ENCODE results near the gene SMC5.
"Not testable (repeated sequence)": the region's sequence is repeated elsewhere in the genome, so short reads cannot be mapped to it uniquely, and the experiment has no call there.

The SMC5 gene

GRCh38 chr9:70245952-70246351 is 12.8 kb upstream of the SMC5 start:
- H3K4me1 ChIP-seq (ENCODE audit: control insufficient read depth, insufficient read depth, low read length); H3K27me3 ChIP-seq (ENCODE audit: control insufficient read depth in 1 of 2, insufficient read depth in 2 of 2, low read length in 2 of 2); H3K9ac ChIP-seq (ENCODE audit: low read length in 2 of 2): not testable (repeated sequence)

DNA sequence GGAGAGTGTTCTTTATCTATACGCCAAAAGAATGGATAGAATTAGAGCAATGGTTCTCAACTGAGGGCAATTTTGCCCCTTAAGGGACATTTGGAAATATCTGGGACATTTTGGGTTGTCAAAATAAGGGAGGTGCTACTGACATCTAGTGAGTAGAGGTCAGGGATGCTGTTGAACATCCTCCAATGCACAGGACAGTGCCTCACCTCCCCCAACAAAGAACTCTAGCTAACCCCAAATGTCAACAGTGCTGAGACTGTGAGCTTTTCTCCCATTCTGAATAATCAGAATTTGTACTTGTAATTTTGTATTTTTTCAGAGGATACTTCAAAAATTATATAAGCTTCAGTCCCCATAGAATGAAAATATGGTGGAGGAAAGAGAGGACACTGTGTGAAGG is 8.6 kb upstream of the SMC5 start:
- H3K36me3 ChIP-seq (ENCODE audit: control insufficient read depth in 2 of 2, insufficient read depth in 2 of 2, low read length in 2 of 2), result no peaks in the 10 kb centered on the region
- H3K27ac ChIP-seq (ENCODE audit: low read length), result no peak overlapping the region
- H3K9ac ChIP-seq (ENCODE audit: low read length in 2 of 2), result no peak overlapping the region
- no peaks in the 10 kb centered on the region for H3K9me3 ChIP-seq (ENCODE audit: control insufficient read depth in 2 of 2, low read length in 2 of 2)
- no peaks in the 10 kb centered on the region for H3K4me1 ChIP-seq (ENCODE audit: control insufficient read depth, insufficient read depth, low read length)
- no peak overlapping the region for H3K4me3 ChIP-seq (ENCODE audit: low read length in 2 of 2)
- no peaks in the 10 kb centered on the region for H3K27me3 ChIP-seq (ENCODE audit: control insufficient read depth in 1 of 2, insufficient read depth in 2 of 2, low read length in 2 of 2)

More at GRCh38 chr9:70245952-70246351, 12.8 kb upstream of the SMC5 start:
- H3K27ac ChIP-seq (ENCODE audit: low read length); H3K36me3 ChIP-seq (ENCODE audit: control insufficient read depth in 2 of 2, insufficient read depth in 2 of 2, low read length in 2 of 2); H3K9me3 ChIP-seq (ENCODE audit: control insufficient read depth in 2 of 2, low read length in 2 of 2); H3K4me3 ChIP-seq (ENCODE audit: low read length in 2 of 2): not testable (repeated sequence)

- Histone ChIP-seq H3K36me3 (ENCODE audit: control insufficient read depth in 2 of 2, insufficient read depth in 2 of 2, low read length in 2 of 2) (no peaks in the 10 kb centered on the region), H3K27ac (ENCODE audit: low read length) (no peak overlapping the region), H3K27me3 (ENCODE audit: control insufficient read depth in 1 of 2, insufficient read depth in 2 of 2, low read length in 2 of 2) (no peaks in the 10 kb centered on the region), H3K9ac (ENCODE audit: low read length in 2 of 2) (peak overlapping the region; percentile 39 to 65), H3K4me1 (ENCODE audit: control insufficient read depth, insufficient read depth, low read length) (peaks cover 32% of the 10 kb centered on the region), H3K9me3 (ENCODE audit: control insufficient read depth in 2 of 2, low read length in 2 of 2) (no peaks in the 10 kb centered on the region), H3K4me3 (ENCODE audit: low read length in 2 of 2) (peak overlapping the region in 1 of 2 donors; percentile 68)
Observed at GRCh38 chr9:70255486-70255885, 3.3 kb upstream of the SMC5 start.

DNA sequence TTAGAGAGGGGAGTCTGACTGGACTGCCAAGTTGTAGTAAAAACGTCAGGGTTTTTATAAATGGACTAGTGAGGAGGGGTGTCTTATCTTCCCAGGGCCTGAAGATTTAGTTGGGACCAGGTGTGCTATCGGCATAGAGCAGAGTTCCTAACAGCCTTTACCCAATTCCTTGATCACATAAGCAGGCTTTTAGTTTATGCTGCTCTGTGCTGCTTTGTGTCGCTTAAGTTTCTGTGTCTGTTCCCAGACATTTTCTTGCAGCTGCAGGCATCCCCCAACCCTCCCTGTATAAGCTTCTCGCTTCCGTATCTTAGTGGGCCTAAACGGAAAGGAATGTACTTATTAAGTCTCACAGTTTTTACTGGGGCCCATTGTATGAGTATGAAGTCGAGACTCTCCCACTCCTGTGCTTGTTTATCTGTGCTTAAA is 2.6 kb upstream of the SMC5 start:
- Histone ChIP-seq H3K4me3 (ENCODE audit: low read length in 2 of 2) (peak overlapping the region; percentile 45 to 68), H3K9me3 (ENCODE audit: control insufficient read depth in 2 of 2, low read length in 2 of 2) (no peaks in the 10 kb centered on the region), H3K4me1 (ENCODE audit: control insufficient read depth, insufficient read depth, low read length) (peaks cover 38% of the 10 kb centered on the region), H3K9ac (ENCODE audit: low read length in 2 of 2) (peak overlapping the region; percentile 39 to 65), H3K27me3 (ENCODE audit: control insufficient read depth in 1 of 2, insufficient read depth in 2 of 2, low read length in 2 of 2) (no peaks in the 10 kb centered on the region), H3K36me3 (ENCODE audit: control insufficient read depth in 2 of 2, insufficient read depth in 2 of 2, low read length in 2 of 2) (peaks cover under 1% of the 10 kb centered on the region in 2 donors), H3K27ac (ENCODE audit: low read length) (no peak overlapping the region)

DNA sequence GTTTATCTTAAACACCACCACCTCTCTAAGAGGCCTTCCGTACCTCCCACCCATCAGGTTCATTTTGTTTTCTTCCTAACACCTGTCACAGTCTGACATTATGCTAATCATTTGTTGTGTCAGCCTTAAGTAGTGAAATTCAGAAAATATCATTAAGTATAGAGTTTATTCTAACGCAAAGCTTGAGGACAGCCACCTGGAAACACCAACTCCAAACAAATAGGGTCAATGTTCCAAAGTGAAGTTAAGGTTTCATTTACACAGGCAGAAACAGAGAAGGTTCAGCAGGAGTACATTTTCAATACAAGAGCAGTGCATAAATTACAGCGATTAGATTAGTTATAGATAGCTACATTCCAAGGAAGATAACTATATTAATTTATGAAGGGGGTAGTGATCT is 1.3 kb upstream of the SMC5 start:
- Histone ChIP-seq H3K27me3 (ENCODE audit: control insufficient read depth in 1 of 2, insufficient read depth in 2 of 2, low read length in 2 of 2) (no peaks in the 10 kb centered on the region), H3K4me3 (ENCODE audit: low read length in 2 of 2) (peak overlapping the region; percentile 97), H3K36me3 (ENCODE audit: control insufficient read depth in 2 of 2, insufficient read depth in 2 of 2, low read length in 2 of 2) (peaks cover 3 to 5% of the 10 kb centered on the region in 2 donors), H3K9me3 (ENCODE audit: control insufficient read depth in 2 of 2, low read length in 2 of 2) (no peaks in the 10 kb centered on the region), H3K27ac (ENCODE audit: low read length) (peak overlapping the region; percentile 97), H3K9ac (ENCODE audit: low read length in 2 of 2) (peak overlapping the region; percentile 96 to 97), H3K4me1 (ENCODE audit: control insufficient read depth, insufficient read depth, low read length) (peaks cover 38% of the 10 kb centered on the region)

GRCh38 chr9:70257991-70258691 is 637 bp upstream of the SMC5 start:
- Histone ChIP-seq H3K4me1 (ENCODE audit: control insufficient read depth, insufficient read depth, low read length) (peaks cover 38% of the 10 kb centered on the region), H3K27ac (ENCODE audit: low read length) (peak overlapping the region; percentile 97), H3K27me3 (ENCODE audit: control insufficient read depth in 1 of 2, insufficient read depth in 2 of 2, low read length in 2 of 2) (no peaks in the 10 kb centered on the region), H3K36me3 (ENCODE audit: control insufficient read depth in 2 of 2, insufficient read depth in 2 of 2, low read length in 2 of 2) (peaks cover 3 to 5% of the 10 kb centered on the region in 2 donors), H3K4me3 (ENCODE audit: low read length in 2 of 2) (peak overlapping the region; percentile 97), H3K9me3 (ENCODE audit: control insufficient read depth in 2 of 2, low read length in 2 of 2) (no peaks in the 10 kb centered on the region), H3K9ac (ENCODE audit: low read length in 2 of 2) (peak overlapping the region; percentile 96 to 97)

GRCh38 chr9:70259512-70259802 is 679 bp downstream of the SMC5 start:
- Histone ChIP-seq H3K9me3 (ENCODE audit: control insufficient read depth in 2 of 2, low read length in 2 of 2) (no peaks in the 10 kb centered on the region), H3K27ac (ENCODE audit: low read length) (peak overlapping the region; percentile 97), H3K36me3 (ENCODE audit: control insufficient read depth in 2 of 2, insufficient read depth in 2 of 2, low read length in 2 of 2) (peaks cover 5 to 6% of the 10 kb centered on the region in 2 donors), H3K9ac (ENCODE audit: low read length in 2 of 2) (peak overlapping the region; percentile 94 to 97), H3K27me3 (ENCODE audit: control insufficient read depth in 1 of 2, insufficient read depth in 2 of 2, low read length in 2 of 2) (no peaks in the 10 kb centered on the region), H3K4me1 (ENCODE audit: control insufficient read depth, insufficient read depth, low read length) (peaks cover 38% of the 10 kb centered on the region), H3K4me3 (ENCODE audit: low read length in 2 of 2) (peak overlapping the region; percentile 97)

DNA sequence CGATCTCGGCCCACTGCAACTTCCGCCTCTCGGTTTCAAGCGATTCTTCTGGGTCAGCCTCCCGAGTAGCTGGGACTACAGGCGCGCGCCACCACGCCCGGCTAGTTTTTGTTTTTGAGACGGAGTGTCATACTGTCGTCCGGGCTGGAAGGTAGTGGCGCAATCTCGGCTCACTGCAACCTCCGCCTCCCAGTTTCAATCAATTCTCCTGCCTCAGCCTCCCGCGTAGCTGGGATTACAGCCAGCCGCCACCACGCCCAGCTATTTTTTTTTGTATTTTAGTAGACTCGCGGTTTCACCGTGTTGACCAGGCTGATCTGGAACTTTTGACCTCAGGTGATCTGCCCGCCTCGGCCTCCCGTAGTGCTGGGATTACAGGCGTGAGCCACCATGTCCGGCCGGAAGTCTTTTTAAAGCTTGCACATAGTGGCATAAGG is 1.2 kb downstream of the SMC5 start:
- no peak overlapping the region for H3K27ac ChIP-seq (ENCODE audit: low read length)
- no peak overlapping the region for H3K9ac ChIP-seq (ENCODE audit: low read length in 2 of 2)
- no peaks in the 10 kb centered on the region for H3K9me3 ChIP-seq (ENCODE audit: control insufficient read depth in 2 of 2, low read length in 2 of 2)
- no peaks in the 10 kb centered on the region for H3K27me3 ChIP-seq (ENCODE audit: control insufficient read depth in 1 of 2, insufficient read depth in 2 of 2, low read length in 2 of 2)
- H3K4me1 ChIP-seq (ENCODE audit: control insufficient read depth, insufficient read depth, low read length), result peaks cover 38% of the 10 kb centered on the region
- H3K4me3 ChIP-seq (ENCODE audit: low read length in 2 of 2), result peak overlapping the region; percentile 97
- peaks cover 10% of the 10 kb centered on the region in 2 donors for H3K36me3 ChIP-seq (ENCODE audit: control insufficient read depth in 2 of 2, insufficient read depth in 2 of 2, low read length in 2 of 2)

- Histone ChIP-seq H3K9me3 (ENCODE audit: control insufficient read depth in 2 of 2, low read length in 2 of 2) (no peaks in the 10 kb centered on the region), H3K4me3 (ENCODE audit: low read length in 2 of 2) (peak overlapping the region; percentile 21 to 97), H3K4me1 (ENCODE audit: control insufficient read depth, insufficient read depth, low read length) (peaks cover 38% of the 10 kb centered on the region), H3K27ac (ENCODE audit: low read length) (no peak overlapping the region), H3K27me3 (ENCODE audit: control insufficient read depth in 1 of 2, insufficient read depth in 2 of 2, low read length in 2 of 2) (no peaks in the 10 kb centered on the region), H3K36me3 (ENCODE audit: control insufficient read depth in 2 of 2, insufficient read depth in 2 of 2, low read length in 2 of 2) (peaks cover 12 to 13% of the 10 kb centered on the region in 2 donors), H3K9ac (ENCODE audit: low read length in 2 of 2) (no peak overlapping the region)
Observed at GRCh38 chr9:70260606-70261005, 1.8 kb downstream of the SMC5 start.

DNA sequence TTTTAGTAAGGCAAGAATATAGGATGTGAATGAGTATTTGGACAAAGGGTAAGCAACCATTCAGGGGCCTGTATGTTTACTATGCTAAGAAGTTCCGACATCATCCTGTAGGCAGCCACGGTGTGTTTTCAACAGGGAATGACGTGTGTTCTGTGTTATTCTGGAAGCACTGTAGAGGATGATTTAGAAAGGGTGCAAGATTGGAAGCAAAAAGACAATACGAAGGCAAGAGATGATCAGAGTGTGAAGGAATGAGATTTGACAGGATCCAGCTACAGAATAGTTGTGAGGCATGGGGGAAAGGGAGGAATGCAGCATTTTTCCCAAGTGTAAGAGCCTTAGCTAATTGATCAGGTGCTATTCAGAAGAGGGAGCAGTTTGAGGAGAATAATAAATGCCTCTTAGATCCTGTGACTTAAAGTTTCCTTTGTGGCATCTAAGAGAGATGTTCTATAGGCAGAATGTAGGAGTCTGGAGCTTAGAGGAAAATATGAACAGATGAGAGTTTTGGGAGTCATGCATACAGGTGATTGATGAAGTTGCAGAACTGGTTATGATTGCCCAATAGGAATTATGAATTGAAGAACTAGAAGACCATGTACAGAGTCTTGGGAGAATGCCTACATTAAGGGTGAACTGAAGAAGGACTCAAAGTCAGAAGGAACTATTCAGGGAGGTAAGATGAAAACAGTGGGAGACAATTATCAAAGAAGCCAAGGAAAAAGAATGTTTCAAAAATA is 2.5 kb downstream of the SMC5 start:
- H3K4me3 ChIP-seq (ENCODE audit: low read length in 2 of 2), result peak overlapping the region in 1 of 2 donors; percentile 97
- H3K36me3 ChIP-seq (ENCODE audit: control insufficient read depth in 2 of 2, insufficient read depth in 2 of 2, low read length in 2 of 2), result peaks cover 13% of the 10 kb centered on the region in 2 donors
- no peak overlapping the region for H3K9ac ChIP-seq (ENCODE audit: low read length in 2 of 2)
- H3K27me3 ChIP-seq (ENCODE audit: control insufficient read depth in 1 of 2, insufficient read depth in 2 of 2, low read length in 2 of 2), result no peaks in the 10 kb centered on the region
- H3K9me3 ChIP-seq (ENCODE audit: control insufficient read depth in 2 of 2, low read length in 2 of 2), result no peaks in the 10 kb centered on the region
- H3K27ac ChIP-seq (ENCODE audit: low read length), result no peak overlapping the region
- H3K4me1 ChIP-seq (ENCODE audit: control insufficient read depth, insufficient read depth, low read length), result peaks cover 33% of the 10 kb centered on the region

- H3K9ac ChIP-seq (ENCODE audit: low read length in 2 of 2), result no peak overlapping the region
- H3K4me3 ChIP-seq (ENCODE audit: low read length in 2 of 2), result no peak overlapping the region
- H3K27ac ChIP-seq (ENCODE audit: low read length), result no peak overlapping the region
- no peaks in the 10 kb centered on the region for H3K9me3 ChIP-seq (ENCODE audit: control insufficient read depth in 2 of 2, low read length in 2 of 2)
- peaks cover 24% of the 10 kb centered on the region for H3K4me1 ChIP-seq (ENCODE audit: control insufficient read depth, insufficient read depth, low read length)
- H3K36me3 ChIP-seq (ENCODE audit: control insufficient read depth in 2 of 2, insufficient read depth in 2 of 2, low read length in 2 of 2), result peaks cover 13% of the 10 kb centered on the region in 2 donors
- no peaks in the 10 kb centered on the region for H3K27me3 ChIP-seq (ENCODE audit: control insufficient read depth in 1 of 2, insufficient read depth in 2 of 2, low read length in 2 of 2)
Observed at GRCh38 chr9:70262366-70262765, 3.6 kb downstream of the SMC5 start.

Measured in stomach smooth muscle (tissue), 2 donors.